Measurements from ENCODE around the gene GOLGA7B.
"Not testable (repeated sequence)": the region's sequence is repeated elsewhere in the genome, so short reads cannot be mapped to it uniquely, and the experiment has no call there.

GOLGA7B gene

DNA sequence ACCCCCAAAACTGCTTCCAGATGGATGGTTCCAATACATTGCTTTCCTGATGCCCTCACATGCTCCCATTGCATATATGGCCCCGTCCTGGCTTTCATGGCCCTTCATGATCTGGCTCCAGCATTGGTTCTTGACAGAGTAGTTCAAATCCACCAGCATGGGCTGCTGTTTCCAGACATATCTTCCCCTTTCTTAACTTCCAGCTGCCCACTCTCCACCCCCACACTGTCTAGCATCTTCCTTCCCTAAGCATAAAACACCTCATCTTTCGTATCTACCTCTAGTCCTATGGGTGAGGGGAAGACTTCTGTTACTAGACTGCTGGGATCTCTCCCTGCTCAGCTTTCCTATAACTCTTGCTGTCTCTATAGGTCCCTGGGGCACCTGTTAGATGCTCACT, 13.2 kb upstream of the GOLGA7B start:
- no peak for DNase-seq

DNA sequence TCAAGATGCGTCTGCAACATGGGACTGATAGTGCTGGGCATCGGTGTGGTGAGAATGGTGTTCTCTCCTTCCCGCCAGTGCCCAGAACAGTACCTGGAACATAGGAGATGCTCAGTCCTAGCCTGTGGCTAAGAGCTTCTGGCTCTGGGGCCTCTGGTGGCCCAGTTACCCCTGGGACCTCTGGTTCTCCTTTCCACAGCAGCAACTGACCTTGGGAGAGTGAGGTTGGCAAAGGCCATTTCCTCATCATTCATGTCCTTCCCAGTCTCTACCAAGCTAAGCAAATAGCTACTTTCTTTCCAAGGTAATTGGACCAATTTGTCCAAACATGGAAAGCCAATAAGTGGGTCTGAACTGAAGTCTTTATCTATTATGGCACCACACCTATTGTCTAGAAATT, 11.6 kb upstream of the GOLGA7B start:
- DNase-seq = no peak

- not testable (repeated sequence) for DNase-seq
Observed at GRCh38 chr10:97841166-97841565, 8.5 kb upstream of the GOLGA7B start.

DNA sequence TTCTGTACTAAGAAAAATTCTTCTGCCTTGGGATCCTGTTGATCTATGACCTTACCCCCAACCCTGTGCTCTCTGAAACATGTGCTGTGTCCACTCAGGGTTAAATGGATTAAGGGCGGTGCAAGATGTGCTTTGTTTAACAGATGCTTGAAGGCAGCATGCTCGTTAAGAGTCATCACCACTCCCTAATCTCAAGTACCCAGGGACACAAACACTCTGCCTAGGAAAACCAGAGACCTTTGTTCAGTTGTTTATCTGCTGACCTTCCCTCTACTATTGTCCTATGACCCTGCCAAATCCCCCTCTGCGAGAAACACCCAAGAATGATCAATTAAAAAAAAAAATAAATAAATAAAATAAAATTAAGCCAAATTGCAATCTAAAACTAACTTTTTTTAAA, 7.5 kb upstream of the GOLGA7B start:
- DNase-seq = not testable (repeated sequence)

DNA sequence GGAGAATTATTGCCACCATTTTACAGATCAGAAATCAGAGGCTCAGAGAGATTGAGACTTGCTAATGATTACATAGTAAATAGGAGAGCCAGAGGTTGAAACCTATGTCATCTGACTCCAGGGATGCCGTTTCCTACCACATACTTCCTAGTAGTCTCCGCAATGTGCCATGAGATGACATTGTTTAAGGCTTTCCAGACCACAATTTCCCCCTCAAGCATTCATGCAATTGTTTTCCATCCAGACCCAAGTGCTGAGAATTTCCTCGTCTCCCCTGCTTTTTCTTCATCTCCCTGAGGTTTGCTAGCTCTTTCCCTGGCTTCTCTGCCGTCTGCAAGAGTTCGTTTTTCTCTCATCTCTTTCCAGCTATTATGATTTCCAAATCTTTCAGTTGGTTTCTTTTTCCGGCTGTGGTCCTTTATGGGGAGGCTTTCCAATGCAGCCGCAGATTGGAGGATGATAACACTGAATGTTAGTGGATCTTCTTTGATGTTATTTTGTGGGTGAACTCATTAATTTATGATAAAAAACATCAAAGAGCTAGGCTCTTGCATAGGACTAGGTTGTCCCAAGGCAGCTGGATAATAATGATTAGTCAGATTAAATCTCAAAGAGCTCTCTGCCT, 6.9 kb upstream of the GOLGA7B start:
- no peak for DNase-seq

- peak; percentile 11 for DNase-seq
Observed at GRCh38 chr10:97843281-97843671, 6.4 kb upstream of the GOLGA7B start.

- DNase-seq = not testable (repeated sequence)
Observed at GRCh38 chr10:97843972-97844371, 5.7 kb upstream of the GOLGA7B start.

GRCh38 chr10:97844678-97845077, 5.0 kb upstream of the GOLGA7B start:
- no peak for DNase-seq

GRCh38 chr10:97849103-97849686, 448 bp upstream of the GOLGA7B start:
- DNase-seq = no peak

DNA sequence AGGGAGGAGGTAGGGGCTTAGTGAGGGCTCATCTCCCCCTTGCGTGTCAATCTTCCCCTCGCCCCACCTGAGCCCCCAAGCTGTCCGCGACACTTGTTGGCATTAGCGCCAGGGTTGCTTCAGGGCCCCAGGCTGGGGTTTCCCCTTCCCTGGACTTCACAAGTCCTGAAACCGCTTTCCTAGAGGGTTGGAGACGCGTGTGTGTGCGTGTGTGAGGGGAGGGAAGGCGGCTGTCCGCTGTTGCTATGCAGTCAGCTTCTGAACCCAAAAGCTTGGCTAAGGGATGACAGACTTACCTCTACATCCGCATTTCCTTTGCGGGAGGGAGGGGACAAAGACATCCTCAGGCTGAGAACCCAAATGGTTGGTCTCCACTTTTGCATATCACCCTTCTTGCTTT, 803 bp downstream of the GOLGA7B start:
- no peak for DNase-seq

- DNase-seq = no peak
Observed at GRCh38 chr10:97851341-97852001, 1.8 kb downstream of the GOLGA7B start.

- DNase-seq = no peak
Observed at GRCh38 chr10:97852277-97852676, 2.6 kb downstream of the GOLGA7B start.

- no peak for DNase-seq
Observed at GRCh38 chr10:97852840-97853405, 3.3 kb downstream of the GOLGA7B start.

DNA sequence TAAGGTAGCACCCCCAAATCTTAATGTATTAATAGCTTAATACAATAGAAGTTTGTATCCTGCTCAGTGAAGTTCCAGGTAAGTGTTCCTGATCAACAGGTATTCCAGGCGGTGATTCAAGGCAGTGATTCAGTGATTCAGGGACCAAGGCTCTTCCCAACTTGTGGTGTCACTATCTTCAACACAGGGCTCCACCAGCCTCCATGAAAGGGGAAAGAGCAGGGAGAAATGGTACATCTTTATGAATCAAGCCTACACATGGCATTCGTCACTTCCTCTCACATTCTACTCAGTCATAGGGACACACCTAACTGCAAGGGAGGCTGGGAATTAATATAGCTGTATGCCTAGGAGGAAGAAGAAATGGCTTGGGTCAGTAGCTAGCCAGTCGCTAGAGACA, 5.1 kb downstream of the GOLGA7B start:
- DNase-seq = no peak

DNA sequence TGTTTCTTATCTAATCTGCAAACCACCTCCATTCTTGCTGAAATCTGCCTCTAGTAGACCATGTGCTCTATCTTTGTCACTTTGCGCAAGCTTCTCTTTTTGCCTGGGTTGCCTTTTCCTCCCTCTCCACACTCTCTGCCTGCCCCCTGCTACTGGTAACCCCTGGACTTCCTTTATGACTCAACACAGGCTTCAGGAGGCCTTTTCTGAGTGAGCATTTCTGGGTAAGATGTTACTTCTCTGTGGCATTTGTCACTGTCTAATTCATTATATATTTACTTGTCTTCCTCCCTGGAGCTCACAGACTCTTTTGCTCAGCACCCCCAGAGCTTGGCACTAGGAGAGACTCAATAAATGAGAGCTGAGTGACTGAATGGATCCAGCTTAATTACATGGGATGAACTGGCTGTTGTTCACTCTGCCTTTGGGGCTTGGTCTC, 8.4 kb downstream of the GOLGA7B start:
- DNase-seq = no peak

GRCh38 chr10:97861097-97861750, 11.6 kb downstream of the GOLGA7B start:
- DNase-seq = peak; percentile 22

GRCh38 chr10:97861924-97862323, 12.3 kb downstream of the GOLGA7B start:
- no peak for DNase-seq

- DNase-seq = no peak
Observed at GRCh38 chr10:97863808-97864207, 14.2 kb downstream of the GOLGA7B start.

GRCh38 chr10:97865488-97865887, 15.8 kb downstream of the GOLGA7B start:
- DNase-seq = no peak

- DNase-seq = no peak
Observed at GRCh38 chr10:97866524-97867219, 17.0 kb downstream of the GOLGA7B start.

- no peak for DNase-seq
Observed at GRCh38 chr10:97867220-97867800, 17.7 kb downstream of the GOLGA7B start.

DNA sequence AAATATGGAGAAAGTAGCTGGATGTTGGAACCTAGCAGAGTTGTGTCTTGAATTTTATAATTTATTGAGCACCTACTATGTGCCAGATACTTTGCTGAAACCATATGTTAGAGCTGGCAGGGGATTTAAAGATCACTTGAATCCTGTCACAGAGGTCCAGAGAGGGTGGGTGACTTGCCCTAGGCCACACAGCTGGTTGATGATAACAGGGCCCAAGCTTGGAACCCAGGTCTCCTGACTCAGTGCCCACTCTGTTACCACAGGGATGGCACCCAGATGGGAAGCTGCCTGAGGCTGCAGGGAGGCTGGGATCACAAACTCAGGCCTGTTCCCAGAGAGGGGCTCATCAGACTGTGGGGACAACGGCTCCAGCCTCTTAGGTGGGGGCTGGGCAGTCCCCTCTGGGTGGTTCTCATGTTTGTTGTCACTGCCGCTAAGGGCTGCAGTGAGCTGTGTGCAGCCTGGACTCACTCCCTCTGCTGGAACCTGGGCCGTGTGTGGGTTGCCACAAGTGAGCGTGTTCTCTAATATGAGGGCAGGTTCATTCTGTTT, 18.6 kb downstream of the GOLGA7B start:
- DNase-seq = no peak
